GM18502 (cell line): ENCODE measurements around the gene LRPPRC.
"Not testable (repeated sequence)": the region's sequence is repeated elsewhere in the genome, so short reads cannot be mapped to it uniquely, and the experiment has no call there.

Source experiments
- ATAC-seq: cut with Tn5 transposase; IDR thresholded peaks from one replicate; pipeline ENCODE4 v1.9.1; 2021; ENCODE audit warnings: mild to moderate bottlenecking; ENCODE audit not compliant: unreplicated experiment, poor library complexity

LRPPRC gene

GRCh38 chr2:43925431-43925830, 70.4 kb downstream of the LRPPRC start:
- no peak for ATAC-seq

GRCh38 chr2:43924463-43924862, 71.3 kb downstream of the LRPPRC start:
- no peak for ATAC-seq

DNA sequence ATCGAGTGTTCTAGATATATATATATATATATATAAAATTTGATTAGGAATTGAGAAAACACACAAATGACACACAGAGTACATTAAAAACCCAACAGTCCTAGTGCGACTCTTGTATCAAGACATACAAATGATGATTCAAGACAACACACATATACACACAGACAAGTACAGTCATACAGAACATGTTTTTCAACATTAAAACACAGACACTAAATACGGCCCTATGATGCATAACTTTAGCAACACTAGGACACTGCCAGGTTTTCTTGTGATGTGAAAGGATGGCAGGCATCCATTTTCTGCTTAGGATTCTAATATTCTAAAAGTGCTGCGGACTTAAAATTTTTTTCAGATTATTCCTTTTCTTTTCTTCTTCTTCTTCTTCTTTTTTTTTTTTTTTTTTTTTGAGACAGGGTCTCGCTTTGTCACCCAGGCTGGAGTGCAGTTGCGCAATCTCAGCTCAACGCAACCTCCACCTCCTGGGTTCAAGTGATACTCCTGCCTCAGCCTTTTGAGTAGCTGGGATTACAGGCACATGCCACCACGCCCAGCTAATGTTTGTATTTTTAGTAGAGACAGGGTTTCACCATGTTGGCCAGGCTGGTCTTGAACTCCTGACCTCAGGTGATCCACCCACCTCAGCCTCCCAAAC, 84.5 kb downstream of the LRPPRC start:
- not testable (repeated sequence) for ATAC-seq

- ATAC-seq = no peak
Observed at GRCh38 chr2:43906448-43907109, 89.2 kb downstream of the LRPPRC start.

DNA sequence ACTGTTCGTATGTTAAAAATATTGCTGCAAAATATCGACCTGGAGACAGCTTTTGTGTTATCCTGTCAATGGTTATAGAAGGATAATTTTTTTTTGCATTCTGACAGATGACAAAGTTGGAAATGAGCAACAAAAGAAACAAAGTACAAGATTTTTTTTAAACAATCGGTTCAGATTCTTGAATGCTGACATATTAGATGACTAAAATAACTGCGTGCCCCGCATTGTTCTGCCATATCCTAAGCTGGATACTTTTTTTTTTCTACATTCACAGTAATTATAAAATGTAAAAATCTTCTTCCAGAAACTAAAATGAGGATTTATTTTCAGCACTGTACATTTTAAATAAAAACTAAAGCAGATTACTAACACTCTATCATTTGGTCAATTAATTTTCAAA, 89.9 kb downstream of the LRPPRC start:
- ATAC-seq = no peak

GRCh38 chr2:43905371-43905803, 90.4 kb downstream of the LRPPRC start:
- no peak for ATAC-seq

DNA sequence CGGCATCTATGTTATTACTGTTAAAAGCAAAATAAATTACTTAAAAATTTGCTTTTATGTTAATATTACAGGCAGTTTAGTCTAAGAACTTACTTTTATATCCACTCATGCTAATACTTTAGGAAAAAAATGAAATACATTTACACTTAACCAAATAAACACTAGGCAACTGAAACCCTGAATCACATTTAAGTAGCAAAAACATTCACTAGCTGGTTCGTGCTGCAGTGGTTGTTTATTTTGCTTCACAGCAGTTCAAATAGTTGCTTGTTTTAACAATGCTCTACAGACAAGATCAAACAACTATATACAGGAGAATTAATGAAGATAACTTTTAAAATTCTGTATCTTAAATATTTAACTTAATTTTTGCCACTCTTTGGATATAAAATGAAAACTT, 96.2 kb downstream of the LRPPRC start:
- no peak for ATAC-seq

- no peak for ATAC-seq
Observed at GRCh38 chr2:43898838-43899346, 96.9 kb downstream of the LRPPRC start.

GRCh38 chr2:43898134-43898837, 97.5 kb downstream of the LRPPRC start:
- no peak for ATAC-seq

GRCh38 chr2:43897492-43897891, 98.3 kb downstream of the LRPPRC start:
- ATAC-seq = no peak

DNA sequence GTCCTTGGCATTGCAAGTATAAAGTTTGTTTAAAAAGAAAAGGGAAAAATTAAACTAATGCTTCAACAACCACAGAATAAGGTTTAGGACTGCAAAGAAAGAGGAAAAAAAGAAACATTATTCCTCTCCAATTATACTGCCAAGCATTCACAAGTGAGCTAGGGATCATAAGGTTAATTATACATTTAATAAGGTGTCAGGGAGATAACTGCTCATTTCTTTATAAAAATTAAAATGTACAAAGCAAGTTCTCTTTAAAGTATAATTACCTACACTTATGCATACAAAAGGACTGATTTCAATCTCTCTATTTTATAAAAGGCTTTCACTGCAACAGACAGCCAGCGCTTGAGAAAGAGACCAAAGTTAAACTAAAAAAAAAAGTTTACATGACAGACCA, 98.9 kb downstream of the LRPPRC start:
- no peak for ATAC-seq

- ATAC-seq = no peak
Observed at GRCh38 chr2:43894743-43895142, 101.0 kb downstream of the LRPPRC start.

GRCh38 chr2:43890855-43891254, 104.9 kb downstream of the LRPPRC start:
- no peak for ATAC-seq

DNA sequence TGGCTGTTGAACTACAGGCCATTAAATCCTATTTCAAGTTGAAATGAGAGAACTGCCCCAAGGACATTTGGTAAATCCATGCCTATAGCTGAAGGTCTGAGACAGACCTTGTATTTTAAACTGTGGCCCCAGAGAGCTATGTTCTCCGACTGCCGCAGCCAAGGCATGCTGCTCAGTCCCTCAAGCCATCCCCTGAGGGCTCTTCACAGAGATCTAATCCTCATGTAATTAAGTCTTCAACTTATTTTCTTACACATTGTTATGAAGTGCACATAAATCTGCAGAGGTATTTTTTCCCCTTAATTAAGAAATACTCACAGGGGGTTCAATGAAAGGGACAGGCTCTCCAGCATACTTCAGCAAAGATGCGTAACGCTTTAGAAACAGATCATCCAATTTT, 106.4 kb downstream of the LRPPRC start:
- ATAC-seq = no peak

GRCh38 chr2:43887176-43887575, 108.6 kb downstream of the LRPPRC start:
- no peak for ATAC-seq

DNA sequence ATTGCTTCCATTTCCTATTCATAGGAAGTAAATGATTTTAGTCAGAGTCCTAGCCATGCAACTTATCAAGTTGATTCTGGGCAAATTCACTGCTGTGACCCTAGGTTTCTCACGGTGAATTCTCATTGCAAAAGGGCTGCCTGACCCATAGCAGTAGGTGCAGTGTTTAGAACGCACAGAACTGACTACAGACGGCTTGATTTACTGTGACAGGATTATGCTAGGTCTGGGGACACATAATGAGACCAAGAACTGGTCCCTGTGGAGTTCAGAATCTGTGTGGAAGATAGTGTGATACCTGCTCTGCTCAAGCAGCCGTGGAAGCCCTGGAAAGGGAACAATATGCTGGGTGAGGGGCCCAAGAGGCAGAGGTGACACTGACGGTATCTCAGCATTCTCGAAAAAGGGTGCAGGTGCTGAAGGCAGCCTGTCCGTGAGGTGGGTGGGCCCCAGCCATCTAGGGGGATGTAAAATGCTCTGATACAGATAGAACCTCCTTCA, 110.6 kb downstream of the LRPPRC start:
- no peak for ATAC-seq

GRCh38 chr2:43884689-43885088, 111.1 kb downstream of the LRPPRC start:
- ATAC-seq = no peak

DNA sequence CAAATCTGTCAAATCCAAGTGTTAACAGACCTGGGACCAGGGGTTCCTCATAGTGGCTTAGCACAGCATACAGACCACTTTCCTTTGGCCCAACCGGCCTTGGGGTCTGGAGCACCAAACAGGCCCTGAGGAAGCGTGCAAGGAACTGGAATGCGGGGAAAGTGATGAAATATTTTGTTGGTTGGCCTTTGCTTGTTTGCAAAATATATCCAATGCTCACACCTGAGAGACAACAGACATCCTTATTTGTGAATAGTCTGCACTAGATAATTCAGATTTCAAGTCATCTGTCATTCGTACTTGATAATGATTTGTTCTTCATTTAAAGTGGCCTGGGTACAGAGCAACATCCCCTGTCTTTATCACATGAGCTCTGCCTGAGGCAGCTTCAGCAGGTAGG, 113.5 kb downstream of the LRPPRC start:
- no peak for ATAC-seq

- no peak for ATAC-seq
Observed at GRCh38 chr2:43880952-43881351, 114.8 kb downstream of the LRPPRC start.

GRCh38 chr2:43880471-43880870, 115.3 kb downstream of the LRPPRC start:
- ATAC-seq = no peak

- ATAC-seq = no peak
Observed at GRCh38 chr2:43879261-43879660, 116.5 kb downstream of the LRPPRC start.
